IMR-90 (cell line): Measurements from ENCODE around the gene FCMR. TPM values are rescaled to one million over a fixed set of nuclear protein-coding genes. Genes with fewer than 3 reads are reported as not detected.

Experiments used
- ATAC-seq: fragments of 200-7000 bp; cut with Tn5 transposase; 2 replicates; pipeline ENCODE4 v1.9.1; 2020; ENCODE audit warnings: low read depth, mild to moderate bottlenecking, moderate library complexity
- BruUV-seq: library from RNA; stranded (reverse); fragments of 400-500 nt; replicated peaks from 2 replicates; lab custom pipeline; 2021; lab: Mats Ljungman, UMichigan
- CTCF ChIA-PET: fragments of 300-600 bp; formaldehyde crosslinking; extraction: SDS; loops from one replicate; lab custom pipeline; 2021; ENCODE audit warnings: antibody characterized with exemption; lab: Yijun Ruan, JAX
- POLR2A ChIA-PET: fragments of 300-600 bp; sonication (Branson Sonifier 250); formaldehyde crosslinking; loops from one replicate; lab custom pipeline; 2022; ENCODE audit warnings: antibody characterized with exemption; ENCODE audit not compliant: unreplicated experiment; lab: Charles Lee
- DNase-seq: peaks from one replicate; pipeline ENCODE4 v3.0.0; 2013
- H2AFZ ChIP-seq: replicated peaks from 2 replicates; pipeline ENCODE3; 2013; ENCODE audit warnings: low read length, mild to moderate bottlenecking; ENCODE audit not compliant: poor library complexity
- H2AK5ac ChIP-seq: 2 replicates; pipeline ENCODE4 v1.6.1; 2013; ENCODE audit warnings: low read depth, low read length, inconsistent platforms
- H2AK9ac ChIP-seq: replicated peaks from 2 replicates; pipeline ENCODE3; 2013; ENCODE audit warnings: mild to moderate bottlenecking, low read depth, low read length, moderate library complexity; ENCODE audit not compliant: poor library complexity
- H2BK120ac ChIP-seq: 2 replicates; pipeline ENCODE4 v1.6.1; 2013; ENCODE audit warnings: low read depth, low read length, inconsistent platforms
- H2BK15ac ChIP-seq: 3 replicates; pipeline ENCODE4 v1.6.1; 2013; ENCODE audit warnings: low read depth, low read length, inconsistent platforms
- H2BK20ac ChIP-seq: 2 replicates; pipeline ENCODE4 v1.6.1; 2013; ENCODE audit warnings: low read depth, mild to moderate bottlenecking, inconsistent platforms, low read length, moderate library complexity
- H2BK5ac ChIP-seq: 2 replicates; pipeline ENCODE4 v1.6.1; 2013; ENCODE audit warnings: mild to moderate bottlenecking, low read depth, low read length, inconsistent platforms; ENCODE audit not compliant: poor library complexity, severe bottlenecking
- H3K14ac ChIP-seq: replicated peaks from 2 replicates; pipeline ENCODE4 v1.6.1; 2013; ENCODE audit warnings: low read depth, low read length, inconsistent platforms
- H3K18ac ChIP-seq: 2 replicates; pipeline ENCODE4 v1.6.1; 2013; ENCODE audit warnings: low read depth, low read length, control low read depth
- H3K23ac ChIP-seq: 2 replicates; pipeline ENCODE4 v1.6.1; 2013; ENCODE audit warnings: low read depth, low read length, inconsistent platforms
- H3K27ac ChIP-seq: 2 replicates; pipeline ENCODE4 v1.5.1; 2013; ENCODE audit warnings: mild to moderate bottlenecking, control low read depth, low read length; ENCODE audit not compliant: insufficient read depth
- H3K27me3 ChIP-seq: 2 replicates; pipeline ENCODE4 v1.6.1; 2013; ENCODE audit warnings: low read length; ENCODE audit not compliant: control insufficient read depth, insufficient read depth
- H3K36me3 ChIP-seq: 2 replicates; pipeline ENCODE4 v1.6.1; 2013; ENCODE audit warnings: low read length, mixed read lengths; ENCODE audit not compliant: control insufficient read depth, insufficient read depth
- H3K4ac ChIP-seq: 2 replicates; pipeline ENCODE4 v1.6.1; 2013; ENCODE audit warnings: low read depth, low read length, inconsistent platforms
- H3K4me1 ChIP-seq: 2 replicates; pipeline ENCODE4 v1.6.1; 2013; ENCODE audit warnings: low read length, mixed read lengths; ENCODE audit not compliant: control insufficient read depth, insufficient read depth
- H3K4me2 ChIP-seq: 2 replicates; pipeline ENCODE4 v1.6.1; 2013; ENCODE audit warnings: low read depth, mild to moderate bottlenecking, control low read depth, low read length, moderate library complexity
- H3K4me3 ChIP-seq: 2 replicates; pipeline ENCODE4 v1.5.1; 2013; ENCODE audit warnings: low read depth, mild to moderate bottlenecking, control low read depth, low read length, moderate library complexity; ENCODE audit not compliant: insufficient read depth
- H3K56ac ChIP-seq: 2 replicates; pipeline ENCODE4 v1.6.1; 2013; ENCODE audit warnings: low read length, inconsistent platforms; ENCODE audit not compliant: insufficient read depth; ENCODE audit errors: extremely low read depth
- H3K79me1 ChIP-seq, 2 experiments: 2 replicates each; pipeline ENCODE4 v1.6.1; 2013; ENCODE audit warnings: low read length in 2 of 2, inconsistent platforms in 1 of 2, low read depth in 1 of 2
- H3K9ac ChIP-seq: 2 replicates; pipeline ENCODE4 v1.6.1; 2013; ENCODE audit warnings: low read depth, low read length, control low read depth
- H3K9me1 ChIP-seq: 2 replicates; pipeline ENCODE4 v1.6.1; 2013; ENCODE audit warnings: low read length, inconsistent platforms; ENCODE audit not compliant: insufficient read depth
- H3K9me3 ChIP-seq: 2 replicates; pipeline ENCODE4 v1.6.1; 2013; ENCODE audit warnings: low read length; ENCODE audit not compliant: control insufficient read depth, insufficient read depth
- H4K20me1 ChIP-seq: 2 replicates; pipeline ENCODE4 v1.6.1; 2013; ENCODE audit warnings: low read length, inconsistent platforms; ENCODE audit not compliant: insufficient read depth
- H4K5ac ChIP-seq: 2 replicates; pipeline ENCODE4 v1.6.1; 2013; ENCODE audit warnings: mild to moderate bottlenecking, low read depth, low read length, control low read depth
- H4K8ac ChIP-seq, 2 experiments: 2 replicates each; pipeline ENCODE4 v1.6.1; 2013; ENCODE audit warnings: low read depth in 2 of 2, low read length in 2 of 2, control low read depth in 1 of 2, inconsistent platforms in 1 of 2
- H4K91ac ChIP-seq: 2 replicates; pipeline ENCODE4 v1.6.1; 2013; ENCODE audit warnings: low read depth, low read length, inconsistent platforms; ENCODE audit not compliant: insufficient read depth
- BHLHE40 ChIP-seq: fragments of 150-350 bp; IDR thresholded peaks from 2 replicates; pipeline ENCODE4 v1.6.1; 2016; ENCODE audit warnings: mild to moderate bottlenecking, low read depth, low read length
- CHD1 ChIP-seq: IDR thresholded peaks from 2 replicates; pipeline ENCODE4 v1.6.1; 2012; ENCODE audit warnings: low read depth, low read length, improper control_type of control experiment
- MAFK ChIP-seq: IDR thresholded peaks from 2 replicates; pipeline ENCODE4 v1.6.1; 2012; ENCODE audit warnings: low read depth, low read length, improper control_type of control experiment
- MXI1 ChIP-seq: IDR thresholded peaks from 2 replicates; pipeline ENCODE4 v1.6.1; 2012; ENCODE audit warnings: low read depth, mild to moderate bottlenecking, low read length, moderate library complexity, borderline replicate concordance
- POLR2A ChIP-seq: IDR thresholded peaks from 2 replicates; pipeline ENCODE4 v1.6.1; 2012; ENCODE audit warnings: mild to moderate bottlenecking, low read depth, low read length
- RAD21 ChIP-seq: IDR thresholded peaks from 2 replicates; pipeline ENCODE4 v1.6.1; 2012; ENCODE audit warnings: low read length, improper control_type of control experiment
- RFX5 ChIP-seq: IDR thresholded peaks from 2 replicates; pipeline ENCODE4 v1.8.0; 2012; ENCODE audit warnings: low read depth, mild to moderate bottlenecking, low read length, moderate library complexity
- WGBS, 2 experiments: methylation state at CpG; one replicate each; pipeline versions ENCODE4 v1.1.5 to v1.1.7; 2013; ENCODE audit warnings: missing lambda C conversion rate in 2 of 2; ENCODE audit not compliant: insufficient read length in 1 of 2; ENCODE audit errors: extremely low coverage in 2 of 2; 5-methylcytosine and 5-hydroxymethylcytosine counted together
- dilution Hi-C: fragments of 300-500 bp; cut with HindIII; formaldehyde crosslinking; loops from one replicate; pipeline ENCODE4 v1.14.3; 2018; ENCODE audit warnings: low sequenced_read_pairs; ENCODE audit not compliant: unreplicated experiment
- in situ Hi-C: fragments of 300-500 bp; cut with MboI; formaldehyde crosslinking; loops from 3 replicates; pipeline ENCODE4 v1.14.3; 2019; ENCODE audit warnings: low sequenced_read_pairs, inconsistent platforms, mixed read lengths
- intact Hi-C: fragments of 100-400 bp; cut with micrococcal nuclease; formaldehyde crosslinking; loops from 2 replicates; pipeline ENCODE4 v1.10.0; 2022
- polyA plus RNA-seq, 3 experiments: library from polyadenylated mRNA; depleted of rRNA; stranded (reverse); fragments of >200 nt; gene quantifications; 2 replicates each; pipeline ENCODE4 v1.2.3, GENCODE V29; 2012; ENCODE audit warnings: low replicate concordance in 1 of 3
- total RNA-seq: library from RNA; depleted of rRNA; stranded (reverse); fragments of >200 nt; gene quantifications from 2 replicates; pipeline ENCODE4 v1.2.3, GENCODE V29; 2012
- TF ChIP-seq, protein P1 (sequence below): conservative IDR thresholded peaks from 2 replicates; pipeline ENCODE4 v1.5.1; 2012; ENCODE audit warnings: mild to moderate bottlenecking, low read depth, low read length, improper control_type of control experiment
- TF ChIP-seq, protein P2 (sequence below): fragments of 150-350 bp; IDR thresholded peaks from 2 replicates; pipeline ENCODE4 v1.6.1; 2017; ENCODE audit warnings: mild to moderate bottlenecking, antibody characterized with exemption, low read length, low read depth

Gene FCMR
- total and polyA plus RNA-seq, 2 of the 4 experiments (the other 2 are of a cell fraction), result 0.09 TPM; not detected in 1

DNA sequence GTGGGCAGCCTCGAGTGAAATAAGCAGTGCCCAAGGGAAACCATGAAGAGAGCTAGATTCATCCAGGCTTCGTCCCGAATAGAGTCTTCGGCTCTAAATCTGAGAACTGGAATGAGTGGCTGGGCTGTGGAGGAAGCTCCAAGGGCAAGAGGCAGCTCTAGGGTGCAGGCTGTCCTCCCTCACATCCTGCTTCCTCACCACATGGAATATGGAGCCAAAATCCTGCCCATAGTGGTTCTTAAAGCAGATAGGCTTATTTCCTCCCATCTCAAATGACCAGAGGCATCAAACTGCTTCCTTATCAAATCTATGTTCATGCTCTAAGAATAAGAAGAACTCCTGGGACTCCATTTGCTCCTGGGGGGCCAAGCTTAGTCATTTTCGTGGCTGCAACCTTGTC lies 22.0 kb downstream of the FCMR start:
- peaks cover 29% of the 10 kb centered on the region for H3K4me1 ChIP-seq
- dilution Hi-C loops (no loop called here), in situ Hi-C loops (no loop called here), intact Hi-C loops (no loop called here)
- no peak overlapping the region for H3K56ac ChIP-seq
- peak overlapping the region; percentile 98 for H2BK120ac ChIP-seq
- H3K23ac ChIP-seq, result peak overlapping the region; percentile 6; the same call in 1 of the 2 replicates
- H3K27ac ChIP-seq, result no peak overlapping the region
- H3K4me3 ChIP-seq, result no peak overlapping the region
- H4K20me1 ChIP-seq, result no peaks in the 10 kb centered on the region
- H3K18ac ChIP-seq, result no peak overlapping the region
- ChIA-PET CTCF (interaction anchor here (0.7 to 0.9 kb wide), 2 partner anchors 13 to 91 kb away, joined by 3 read pairs; no protein-coding TSS in a partner anchor), POLR2A (no interaction called here)
- no peak overlapping the region for H3K9ac ChIP-seq
- H3K9me1 ChIP-seq, result peaks cover 34% of the 10 kb centered on the region
- WGBS, 2 experiments, result no CpG with 5 or more reads among the region's 5 CpGs
- peak overlapping the region in 1 of 2 experiments; percentile 43; a peak in 1 of 4 replicates for H4K8ac ChIP-seq
- TF ChIP-seq RAD21, result no peak
- TF ChIP-seq RFX5, result no peak
- TF ChIP-seq BHLHE40, result no peak
- no peak for TF ChIP-seq MAFK
- no peak for TF ChIP-seq POLR2A
- TF ChIP-seq, protein P1, sequence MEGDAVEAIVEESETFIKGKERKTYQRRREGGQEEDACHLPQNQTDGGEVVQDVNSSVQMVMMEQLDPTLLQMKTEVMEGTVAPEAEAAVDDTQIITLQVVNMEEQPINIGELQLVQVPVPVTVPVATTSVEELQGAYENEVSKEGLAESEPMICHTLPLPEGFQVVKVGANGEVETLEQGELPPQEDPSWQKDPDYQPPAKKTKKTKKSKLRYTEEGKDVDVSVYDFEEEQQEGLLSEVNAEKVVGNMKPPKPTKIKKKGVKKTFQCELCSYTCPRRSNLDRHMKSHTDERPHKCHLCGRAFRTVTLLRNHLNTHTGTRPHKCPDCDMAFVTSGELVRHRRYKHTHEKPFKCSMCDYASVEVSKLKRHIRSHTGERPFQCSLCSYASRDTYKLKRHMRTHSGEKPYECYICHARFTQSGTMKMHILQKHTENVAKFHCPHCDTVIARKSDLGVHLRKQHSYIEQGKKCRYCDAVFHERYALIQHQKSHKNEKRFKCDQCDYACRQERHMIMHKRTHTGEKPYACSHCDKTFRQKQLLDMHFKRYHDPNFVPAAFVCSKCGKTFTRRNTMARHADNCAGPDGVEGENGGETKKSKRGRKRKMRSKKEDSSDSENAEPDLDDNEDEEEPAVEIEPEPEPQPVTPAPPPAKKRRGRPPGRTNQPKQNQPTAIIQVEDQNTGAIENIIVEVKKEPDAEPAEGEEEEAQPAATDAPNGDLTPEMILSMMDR, result no peak
- no peak for TF ChIP-seq MXI1
- no peak for TF ChIP-seq CHD1
- TF ChIP-seq, protein P2, sequence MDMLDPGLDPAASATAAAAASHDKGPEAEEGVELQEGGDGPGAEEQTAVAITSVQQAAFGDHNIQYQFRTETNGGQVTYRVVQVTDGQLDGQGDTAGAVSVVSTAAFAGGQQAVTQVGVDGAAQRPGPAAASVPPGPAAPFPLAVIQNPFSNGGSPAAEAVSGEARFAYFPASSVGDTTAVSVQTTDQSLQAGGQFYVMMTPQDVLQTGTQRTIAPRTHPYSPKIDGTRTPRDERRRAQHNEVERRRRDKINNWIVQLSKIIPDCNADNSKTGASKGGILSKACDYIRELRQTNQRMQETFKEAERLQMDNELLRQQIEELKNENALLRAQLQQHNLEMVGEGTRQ, result no peak
- no peak overlapping the region for H3K4me2 ChIP-seq
- no peak overlapping the region for H2AK9ac ChIP-seq
- H4K5ac ChIP-seq, result no peak overlapping the region
- H2BK15ac ChIP-seq, result peak overlapping the region; percentile 57; the same call in 2 of the 3 replicates
- no peaks in the 10 kb centered on the region for H3K9me3 ChIP-seq
- H2AFZ ChIP-seq, result no peak overlapping the region
- H2BK20ac ChIP-seq, result peak overlapping the region; percentile 79
- H2BK5ac ChIP-seq, result no peak overlapping the region
- H4K91ac ChIP-seq, result peak overlapping the region; percentile 94
- BruUV-seq, result no TSS peak
- H3K14ac ChIP-seq, result peak overlapping the region; percentile 33; the same call in 1 of the 2 replicates
- peak overlapping the region; percentile 97 for H2AK5ac ChIP-seq
- DNase-seq (no peak), ATAC-seq (no peak)
- no peaks in the 10 kb centered on the region for H3K27me3 ChIP-seq
- no peaks in the 10 kb centered on the region for H3K36me3 ChIP-seq
- H3K79me1 ChIP-seq, result peaks cover 0 to 27% of the 10 kb centered on the region in 2 experiments; a peak in 2 of 4 replicates
- peak overlapping the region; percentile 80 for H3K4ac ChIP-seq
